ENCODE measurements around the gene SMAD4. TPM values are rescaled to one million over a fixed set of nuclear protein-coding genes. Genes with fewer than 3 reads are reported as not detected.

The SMAD4 gene
- total RNA-seq, 1 donor from 2014 or later: 121 TPM

GRCh38 chr18:51006061-51006818 lies 23.8 kb upstream of the SMAD4 start:
- H3K4me1 Mint-ChIP-seq (ENCODE audit: low read depth, unreplicated experiment): peaks cover 2% of the 10 kb centered on the region
- peaks cover 2% of the 10 kb centered on the region for H3K27me3 Mint-ChIP-seq (ENCODE audit: unreplicated experiment)
- H3K36me3 Mint-ChIP-seq (ENCODE audit: unreplicated experiment): no peaks in the 10 kb centered on the region
- H3K9me3 Mint-ChIP-seq (ENCODE audit: unreplicated experiment): peaks cover 1% of the 10 kb centered on the region
- no peak overlapping the region for H3K27ac Mint-ChIP-seq (ENCODE audit: unreplicated experiment)
- no peak overlapping the region for H3K4me3 Mint-ChIP-seq (ENCODE audit: unreplicated experiment)
- TF ChIP-seq CTCF (IDR thresholded peaks at IDR 0.05; ENCODE audit: partially characterized antibody, unreplicated experiment): no peak
- no peak for DNase-seq

- DNase-seq: no peak
- Mint-ChIP-seq H3K36me3 (ENCODE audit: unreplicated experiment) (no peaks in the 10 kb centered on the region), H3K4me3 (ENCODE audit: unreplicated experiment) (no peak overlapping the region), H3K27ac (ENCODE audit: unreplicated experiment) (no peak overlapping the region), H3K4me1 (ENCODE audit: low read depth, unreplicated experiment) (peaks cover 2% of the 10 kb centered on the region), H3K27me3 (ENCODE audit: unreplicated experiment) (peaks cover 2% of the 10 kb centered on the region), H3K9me3 (ENCODE audit: unreplicated experiment) (peaks cover 1% of the 10 kb centered on the region)
- TF ChIP-seq CTCF (IDR thresholded peaks at IDR 0.05; ENCODE audit: partially characterized antibody, unreplicated experiment): no peak
Measured at GRCh38 chr18:51006948-51007789, 22.8 kb upstream of the SMAD4 start.

GRCh38 chr18:51007790-51008139 lies 22.2 kb upstream of the SMAD4 start:
- H3K4me1 Mint-ChIP-seq (ENCODE audit: low read depth, unreplicated experiment): peaks cover 2% of the 10 kb centered on the region
- H3K27me3 Mint-ChIP-seq (ENCODE audit: unreplicated experiment): peaks cover 2% of the 10 kb centered on the region
- DNase-seq: no peak
- no peaks in the 10 kb centered on the region for H3K36me3 Mint-ChIP-seq (ENCODE audit: unreplicated experiment)
- H3K9me3 Mint-ChIP-seq (ENCODE audit: unreplicated experiment): peaks cover 1% of the 10 kb centered on the region
- H3K27ac Mint-ChIP-seq (ENCODE audit: unreplicated experiment): no peak overlapping the region
- H3K4me3 Mint-ChIP-seq (ENCODE audit: unreplicated experiment): no peak overlapping the region
- no peak for TF ChIP-seq CTCF (IDR thresholded peaks at IDR 0.05; ENCODE audit: partially characterized antibody, unreplicated experiment)

- H3K4me3 Mint-ChIP-seq (ENCODE audit: unreplicated experiment): no peak overlapping the region
- H3K9me3 Mint-ChIP-seq (ENCODE audit: unreplicated experiment): peaks cover 1% of the 10 kb centered on the region
- peaks cover 2% of the 10 kb centered on the region for H3K27me3 Mint-ChIP-seq (ENCODE audit: unreplicated experiment)
- no peak overlapping the region for H3K27ac Mint-ChIP-seq (ENCODE audit: unreplicated experiment)
- TF ChIP-seq CTCF (IDR thresholded peaks at IDR 0.05; ENCODE audit: partially characterized antibody, unreplicated experiment): no peak
- DNase-seq: no peak
- peaks cover 2% of the 10 kb centered on the region for H3K4me1 Mint-ChIP-seq (ENCODE audit: low read depth, unreplicated experiment)
- H3K36me3 Mint-ChIP-seq (ENCODE audit: unreplicated experiment): no peaks in the 10 kb centered on the region
Measured at GRCh38 chr18:51009072-51009471, 20.9 kb upstream of the SMAD4 start.

GRCh38 chr18:51010218-51010617 lies 19.8 kb upstream of the SMAD4 start:
- no peak overlapping the region for H3K27ac Mint-ChIP-seq (ENCODE audit: unreplicated experiment)
- peaks cover 1% of the 10 kb centered on the region for H3K9me3 Mint-ChIP-seq (ENCODE audit: unreplicated experiment)
- peaks cover 7% of the 10 kb centered on the region for H3K36me3 Mint-ChIP-seq (ENCODE audit: unreplicated experiment)

More at GRCh38 chr18:51010218-51010617, 19.8 kb upstream of the SMAD4 start:
- no peak overlapping the region for H3K4me3 Mint-ChIP-seq (ENCODE audit: unreplicated experiment)
- DNase-seq: no peak
- no peak for TF ChIP-seq CTCF (IDR thresholded peaks at IDR 0.05; ENCODE audit: partially characterized antibody, unreplicated experiment)
- H3K4me1 Mint-ChIP-seq (ENCODE audit: low read depth, unreplicated experiment): peaks cover 2% of the 10 kb centered on the region
- H3K27me3 Mint-ChIP-seq (ENCODE audit: unreplicated experiment): peaks cover 2% of the 10 kb centered on the region
